ENCODE measurements around the gene COBLL1. TPM values are rescaled to one million over a fixed set of nuclear protein-coding genes. Genes with fewer than 3 reads are reported as not detected.

Gene COBLL1
- total and polyA plus RNA-seq, 2 of the 4 experiments (the other 2 are of a cell fraction), result 0.79 to 1.1 TPM

- H2BK15ac ChIP-seq (ENCODE audit: low read depth, low read length), result no peak overlapping the region
- no peak for TF ChIP-seq MXI1 (IDR thresholded peaks at IDR 0.05; ENCODE audit: borderline replicate concordance, low read depth, low read length)
- TF ChIP-seq RFX5 (IDR thresholded peaks at IDR 0.05; ENCODE audit: low read depth, low read length), result no peak
- no peak for TF ChIP-seq POLR2A (IDR thresholded peaks at IDR 0.05; ENCODE audit: low read depth, low read length)
- no peak for TF ChIP-seq MAZ (IDR thresholded peaks at IDR 0.05; ENCODE audit: borderline replicate concordance, low read depth, low read length)
- TF ChIP-seq RCOR1 (IDR thresholded peaks at IDR 0.05; ENCODE audit: insufficient replicate concordance, low read length), result no peak
- TF ChIP-seq SMC3 (IDR thresholded peaks at IDR 0.05; ENCODE audit: low read depth, low read length), result no peak
- no peak for TF ChIP-seq MAFK (IDR thresholded peaks at IDR 0.05; ENCODE audit: low read depth, low read length)
- no peak for TF ChIP-seq FOS (IDR thresholded peaks at IDR 0.05; ENCODE audit: low read depth, low read length)
- TF ChIP-seq CHD1 (IDR thresholded peaks at IDR 0.05; ENCODE audit: low read depth, low read length), result no peak
- no peak for TF ChIP-seq USF2 (IDR thresholded peaks at IDR 0.05; ENCODE audit: low read depth, low read length)
- no peak for TF ChIP-seq BHLHE40 (IDR thresholded peaks at IDR 0.05; ENCODE audit: low read depth, low read length)
- no peak for TF ChIP-seq RAD21 (IDR thresholded peaks at IDR 0.05; ENCODE audit: low read length)
- TF ChIP-seq CEBPB (IDR thresholded peaks at IDR 0.05; ENCODE audit: low read depth, low read length), result no peak
- TF ChIP-seq ELK1 (IDR thresholded peaks at IDR 0.05; ENCODE audit: borderline replicate concordance, low read depth, low read length), result no peak
- no peak for TF ChIP-seq NFE2L2 (IDR thresholded peaks at IDR 0.05; ENCODE audit: low read depth, low read length)
- CTCF ChIA-PET, result interaction anchor here (0.7 kb wide), 1 partner anchor 225 kb away, joined by 4 read pairs; no protein-coding TSS in a partner anchor
- no peak overlapping the region for H2BK120ac ChIP-seq (ENCODE audit: low read depth, low read length)
- no peak overlapping the region for H2BK5ac ChIP-seq (ENCODE audit: low read depth, low read length, poor library complexity, severe bottlenecking)
- in situ Hi-C loops (cut with MboI; ENCODE audit: low sequenced_read_pairs) (no loop called here), intact Hi-C loops (cut with micrococcal nuclease) (no loop called here), dilution Hi-C loops (cut with HindIII; ENCODE audit: low sequenced_read_pairs, unreplicated experiment) (no loop called here)
- no peak overlapping the region for H2BK20ac ChIP-seq (ENCODE audit: low read depth, low read length)
- no peaks in the 10 kb centered on the region for H3K9me3 ChIP-seq (ENCODE audit: control insufficient read depth, insufficient read depth, low read length)
- H4K5ac ChIP-seq (ENCODE audit: low read depth, low read length), result no peak overlapping the region
- H3K36me3 ChIP-seq (ENCODE audit: control insufficient read depth, insufficient read depth, low read length), result no peaks in the 10 kb centered on the region
- H4K20me1 ChIP-seq (ENCODE audit: insufficient read depth, low read length), result no peaks in the 10 kb centered on the region
- H3K4me2 ChIP-seq (ENCODE audit: low read depth, low read length), result no peak overlapping the region
- H3K4me1 ChIP-seq (ENCODE audit: control insufficient read depth, insufficient read depth, low read length), result no peaks in the 10 kb centered on the region
- no peak overlapping the region for H3K27ac ChIP-seq (ENCODE audit: insufficient read depth, low read length)
- no peak overlapping the region for H3K18ac ChIP-seq (ENCODE audit: low read depth, low read length)
- no peak overlapping the region for H3K14ac ChIP-seq (replicated peaks; ENCODE audit: low read depth, low read length)
- no peak overlapping the region for H3K56ac ChIP-seq (ENCODE audit: extremely low read depth, insufficient read depth, low read length)
- no CpG with 5 or more reads among the region's 1 CpG for WGBS, 2 experiments (ENCODE audit: extremely low coverage in 2 of 2, insufficient read length in 1 of 2)
- BruUV-seq (replicated peaks), result no TSS peak
- DNase-seq (no peak), ATAC-seq (ENCODE audit: low read depth) (no peak)
- POLR2A ChIA-PET (ENCODE audit: unreplicated experiment), result no interaction called here
- H3K27me3 ChIP-seq (ENCODE audit: control insufficient read depth, insufficient read depth, low read length), result no peaks in the 10 kb centered on the region
- no peak overlapping the region for H2AFZ ChIP-seq (replicated peaks; ENCODE audit: low read length, poor library complexity)
- no peaks in the 10 kb centered on the region for H3K9me1 ChIP-seq (ENCODE audit: insufficient read depth, low read length)
- H2AK9ac ChIP-seq (replicated peaks; ENCODE audit: low read depth, low read length, poor library complexity), result no peak overlapping the region
- H4K8ac ChIP-seq (ENCODE audit: low read depth in 2 of 2, low read length in 2 of 2), result no peak overlapping the region
- no peak overlapping the region for H2AK5ac ChIP-seq (ENCODE audit: low read depth, low read length)
- H3K4me3 ChIP-seq (ENCODE audit: insufficient read depth, low read depth, low read length), result no peak overlapping the region
- H3K4ac ChIP-seq (ENCODE audit: low read depth, low read length), result no peak overlapping the region
- no peak overlapping the region for H3K9ac ChIP-seq (ENCODE audit: low read depth, low read length)
- no peaks in the 10 kb centered on the region for H3K79me1 ChIP-seq (ENCODE audit: low read depth in 1 of 2, low read length in 2 of 2)
- H4K91ac ChIP-seq (ENCODE audit: insufficient read depth, low read depth, low read length), result no peak overlapping the region
- H3K23ac ChIP-seq (ENCODE audit: low read depth, low read length), result no peak overlapping the region
Observed at GRCh38 chr2:164644036-164644700, 197.5 kb downstream of the COBLL1 start.
